HG02588 (cell line): ENCODE measurements around the gene DOK1.

Source experiments
- ATAC-seq: cut with Tn5 transposase; IDR thresholded peaks from one replicate; pipeline ENCODE4 v1.9.1; 2021; ENCODE audit warnings: mild to moderate bottlenecking, moderate library complexity; ENCODE audit not compliant: unreplicated experiment

Gene DOK1

GRCh38 chr2:74525717-74526648 is 28.5 kb upstream of the DOK1 start, which contains the start of gene DQX1:
Gene DQX1 (minus strand): TSS chr2:74526231. CDS start chr2:74525729, 502 bp downstream.
- no peak for ATAC-seq

GRCh38 chr2:74526649-74527230 is 27.8 kb upstream of the DOK1 start:
- no peak for ATAC-seq

GRCh38 chr2:74527741-74528140 is 26.8 kb upstream of the DOK1 start:
- no peak for ATAC-seq

- peak; percentile 7 for ATAC-seq
Measured at GRCh38 chr2:74528600-74529356, 25.7 kb upstream of the DOK1 start.

GRCh38 chr2:74529357-74530238 is 24.9 kb upstream of the DOK1 start, which contains the start of the genes AUP1 and HTRA2:
Gene AUP1 (minus strand): TSS chr2:74529706. CDS start chr2:74529629, 77 bp downstream.
Gene HTRA2 (plus strand): TSS chr2:74529933. CDS start chr2:74530007, 74 bp downstream.
- peak; percentile 79 for ATAC-seq

- peak; percentile 27 for ATAC-seq
Measured at GRCh38 chr2:74530239-74531187, 24.0 kb upstream of the DOK1 start.

- ATAC-seq: no peak
Measured at GRCh38 chr2:74531666-74532065, 22.9 kb upstream of the DOK1 start.

GRCh38 chr2:74532222-74532621 is 22.3 kb upstream of the DOK1 start:
- no peak for ATAC-seq

GRCh38 chr2:74533464-74533863 is 21.1 kb upstream of the DOK1 start:
- ATAC-seq: no peak

- ATAC-seq: no peak
Measured at GRCh38 chr2:74534411-74534810, 20.1 kb upstream of the DOK1 start.

GRCh38 chr2:74535440-74535965 is 19.0 kb upstream of the DOK1 start:
- ATAC-seq: no peak

- ATAC-seq: no peak
Measured at GRCh38 chr2:74536166-74536950, 18.2 kb upstream of the DOK1 start.

GRCh38 chr2:74537140-74537539 is 17.4 kb upstream of the DOK1 start:
- ATAC-seq: no peak

- ATAC-seq: no peak
Measured at GRCh38 chr2:74538881-74539339, 15.6 kb upstream of the DOK1 start.

GRCh38 chr2:74540291-74540690 is 14.2 kb upstream of the DOK1 start:
- no peak for ATAC-seq

GRCh38 chr2:74542978-74543377 is 11.5 kb upstream of the DOK1 start:
- ATAC-seq: no peak

GRCh38 chr2:74544634-74545033 is 9.9 kb upstream of the DOK1 start:
- no peak for ATAC-seq

- no peak for ATAC-seq
Measured at GRCh38 chr2:74546004-74546403, 8.5 kb upstream of the DOK1 start.
